A549 (cell line): ENCODE results near the gene VAPA.

ENCODE experiments used
- POLR2A ChIP-seq: IDR thresholded peaks from 2 replicates; pipeline ENCODE4 v1.6.1; 2012; ENCODE audit warnings: mild to moderate bottlenecking, low read length
- RAD21 ChIP-seq, 2 experiments: fragments of >200 bp in 1 of 2; sonication (Bioruptor Twin) in 1 of 2; formaldehyde crosslinking in 1 of 2; IDR thresholded peaks in 1 of 2; conservative IDR thresholded peaks in 1 of 2; 2 replicates in 1 of 2; 3 replicates in 1 of 2; pipeline ENCODE4 v1.6.1; 2012 to 2018; ENCODE audit warnings: inconsistent platforms in 1 of 2
- USF2 ChIP-seq: fragments of 450-650 bp; IDR thresholded peaks from 2 replicates; pipeline ENCODE4 v1.6.1; 2014; ENCODE audit warnings: antibody characterized with exemption

GRCh38 chr18:9973470-9973869, 59.7 kb downstream of the VAPA start:
- TF ChIP-seq POLR2A, result no peak
- no peak for TF ChIP-seq RAD21 (conservative IDR thresholded peaks at IDR 0.05 in 1 of 2, IDR thresholded peaks at IDR 0.05 in 1 of 2)
- TF ChIP-seq USF2, result no peak
